GM12874 (cell line): ENCODE data around the gene HPSE2.

Source experiments
- CTCF ChIP-seq: IDR thresholded peaks from 2 replicates; pipeline ENCODE4 v1.5.1; 2011; ENCODE audit warnings: low read depth, mild to moderate bottlenecking, control low read depth, low read length, moderate library complexity; ENCODE audit not compliant: insufficient read depth

HPSE2 gene

GRCh38 chr10:98617906-98618520 lies 617.6 kb downstream of the HPSE2 start:
- no peak for TF ChIP-seq CTCF

- no peak for TF ChIP-seq CTCF
Measured at GRCh38 chr10:98613446-98613845, 622.2 kb downstream of the HPSE2 start.

GRCh38 chr10:98611436-98611835 lies 624.2 kb downstream of the HPSE2 start:
- TF ChIP-seq CTCF: no peak

GRCh38 chr10:98610836-98611235 lies 624.8 kb downstream of the HPSE2 start:
- TF ChIP-seq CTCF: no peak

- TF ChIP-seq CTCF: no peak
Measured at GRCh38 chr10:98610301-98610700, 625.4 kb downstream of the HPSE2 start.

- TF ChIP-seq CTCF: no peak
Measured at GRCh38 chr10:98609265-98609664, 626.4 kb downstream of the HPSE2 start.

GRCh38 chr10:98608411-98608810 lies 627.2 kb downstream of the HPSE2 start:
- TF ChIP-seq CTCF: no peak
